IPS-18c (cell line): ENCODE results near the gene UNKL.
A peak's percentile ranks its signal among the peaks of the same experiment; 100 is the strongest.

ENCODE experiments used
- H3K4me3 ChIP-seq: 2 replicates; pipeline ENCODE4 v1.7.0; 2013; ENCODE audit warnings: low read depth, mild to moderate bottlenecking, low read length, moderate library complexity; ENCODE audit not compliant: insufficient read depth
- H3K9me3 ChIP-seq: one replicate; pipeline ENCODE4 v1.6.1; 2013; ENCODE audit warnings: mild to moderate bottlenecking, low read length, moderate library complexity; ENCODE audit not compliant: control insufficient read depth, insufficient read depth

UNKL gene

DNA sequence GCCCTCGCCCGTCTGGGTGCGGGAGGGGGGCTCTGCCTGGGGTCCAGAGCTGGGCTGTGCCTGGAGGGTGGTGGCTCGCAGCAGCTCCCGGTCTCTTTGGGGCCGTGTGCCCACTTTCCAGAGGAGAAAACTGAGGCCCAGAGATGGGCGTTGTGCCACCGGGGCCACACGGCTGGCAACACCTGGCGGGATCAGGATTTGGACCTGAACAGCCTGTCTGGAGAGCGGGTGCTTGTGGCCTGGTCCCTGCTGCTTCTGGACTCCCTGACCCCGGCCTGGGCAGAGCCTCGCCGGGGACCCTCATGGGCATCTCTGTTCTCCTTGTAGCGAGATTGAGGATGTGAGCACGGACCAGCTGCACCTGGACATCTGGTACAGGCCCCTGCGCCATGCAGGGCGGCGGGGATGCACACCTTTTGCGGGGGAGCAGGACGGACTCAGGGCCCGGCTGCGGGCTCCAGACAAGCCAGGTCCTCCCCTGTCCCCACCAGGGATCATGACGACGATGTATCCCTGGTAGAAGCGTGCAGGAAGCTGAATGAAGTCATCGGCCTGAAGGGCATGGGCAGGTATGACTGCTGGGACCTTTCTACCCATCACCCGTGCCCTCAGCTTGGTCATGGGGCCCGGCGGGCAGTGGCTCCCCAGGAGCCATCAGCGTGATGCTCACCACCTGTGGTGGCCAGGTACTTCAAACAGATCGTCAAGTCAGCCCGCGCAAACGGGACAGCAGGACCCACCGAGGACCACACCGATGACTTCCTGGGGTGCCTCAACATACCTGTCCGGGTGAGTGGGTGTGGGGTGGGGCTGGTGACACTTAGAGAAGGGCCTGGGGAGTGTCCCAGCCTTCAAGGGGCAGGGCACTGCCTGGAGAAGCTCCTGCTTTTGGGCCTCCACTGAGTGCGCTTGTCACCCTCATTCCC is 72.7 kb downstream of the UNKL start:
- Histone ChIP-seq H3K9me3 (no peaks in the 10 kb centered on the region), H3K4me3 (no peak overlapping the region)

DNA sequence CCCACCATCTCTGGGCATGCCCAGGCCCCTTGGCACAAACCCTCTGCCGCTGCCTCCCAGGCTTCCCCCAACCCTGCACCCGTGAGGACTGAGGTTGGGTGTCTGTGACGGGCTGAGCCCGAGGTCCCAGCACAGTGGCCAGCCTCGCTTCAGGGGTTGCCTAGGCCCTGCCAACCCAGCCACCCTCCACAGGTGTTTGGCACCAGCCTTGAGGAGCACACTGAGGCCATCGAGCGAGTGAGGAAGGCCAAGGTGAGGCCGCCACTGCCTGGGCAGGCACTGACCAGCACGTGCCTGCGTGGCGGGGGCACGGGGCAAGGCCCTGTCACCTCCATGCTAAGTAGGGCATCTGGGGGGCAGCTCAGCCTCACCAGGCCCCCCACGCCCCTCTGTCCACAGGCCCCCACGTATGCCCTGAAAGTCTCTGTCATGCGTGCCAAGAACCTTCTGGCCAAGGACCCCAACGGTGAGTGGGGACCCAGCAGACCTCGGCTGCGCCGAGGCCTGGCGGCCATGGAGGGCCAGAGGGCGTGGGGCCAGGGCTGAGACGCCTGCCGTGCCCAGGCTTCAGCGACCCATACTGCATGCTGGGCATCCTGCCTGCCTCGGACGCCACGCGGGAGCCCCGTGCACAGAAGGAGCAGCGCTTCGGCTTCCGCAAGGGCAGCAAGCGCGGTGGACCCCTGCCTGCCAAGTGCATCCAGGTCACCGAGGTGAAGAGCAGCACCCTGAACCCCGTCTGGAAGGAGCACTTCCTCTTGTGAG is 73.6 kb downstream of the UNKL start:
- H3K9me3 ChIP-seq = no peaks in the 10 kb centered on the region
- no peak overlapping the region for H3K4me3 ChIP-seq

DNA sequence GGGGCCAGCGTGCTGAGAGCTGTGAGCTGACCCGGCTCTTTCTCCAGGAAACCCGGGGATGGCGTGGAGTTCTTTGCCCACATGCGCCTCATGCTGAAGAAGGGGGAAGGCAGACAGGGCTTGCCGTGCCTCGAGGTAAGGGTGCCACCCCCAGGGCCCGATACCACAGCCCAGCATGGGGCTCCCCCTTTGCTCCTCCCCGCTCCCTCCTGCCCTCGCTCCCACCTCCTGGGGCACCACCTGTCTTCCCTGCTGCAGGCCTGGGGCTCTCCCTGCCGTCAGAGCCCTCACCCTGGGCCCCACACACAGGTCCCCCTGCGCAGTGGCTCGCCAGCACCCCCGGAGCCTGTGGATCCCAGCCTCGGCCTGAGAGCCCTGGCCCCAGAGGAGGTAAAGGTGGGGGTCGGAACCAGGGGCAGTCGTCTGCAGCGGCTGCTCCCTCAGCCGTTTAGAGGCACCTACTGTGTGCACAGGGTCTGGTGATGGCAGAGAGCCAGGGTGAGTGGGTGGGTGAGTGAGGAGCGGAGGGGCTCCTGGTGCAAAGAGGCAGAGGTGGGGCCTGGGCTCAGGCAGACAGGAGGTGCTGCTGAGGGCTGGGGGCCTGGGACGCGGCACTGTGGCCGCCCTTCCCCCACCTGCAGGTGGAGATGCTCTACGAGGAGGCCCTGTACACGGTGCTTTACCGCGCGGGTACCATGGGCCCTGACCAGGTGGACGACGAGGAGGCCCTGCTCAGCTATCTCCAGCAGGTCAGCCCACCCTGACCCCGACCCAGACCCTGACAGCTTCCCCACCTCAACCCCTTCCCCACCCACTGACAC is 75.4 kb downstream of the UNKL start:
- no peaks in the 10 kb centered on the region for H3K9me3 ChIP-seq

DNA sequence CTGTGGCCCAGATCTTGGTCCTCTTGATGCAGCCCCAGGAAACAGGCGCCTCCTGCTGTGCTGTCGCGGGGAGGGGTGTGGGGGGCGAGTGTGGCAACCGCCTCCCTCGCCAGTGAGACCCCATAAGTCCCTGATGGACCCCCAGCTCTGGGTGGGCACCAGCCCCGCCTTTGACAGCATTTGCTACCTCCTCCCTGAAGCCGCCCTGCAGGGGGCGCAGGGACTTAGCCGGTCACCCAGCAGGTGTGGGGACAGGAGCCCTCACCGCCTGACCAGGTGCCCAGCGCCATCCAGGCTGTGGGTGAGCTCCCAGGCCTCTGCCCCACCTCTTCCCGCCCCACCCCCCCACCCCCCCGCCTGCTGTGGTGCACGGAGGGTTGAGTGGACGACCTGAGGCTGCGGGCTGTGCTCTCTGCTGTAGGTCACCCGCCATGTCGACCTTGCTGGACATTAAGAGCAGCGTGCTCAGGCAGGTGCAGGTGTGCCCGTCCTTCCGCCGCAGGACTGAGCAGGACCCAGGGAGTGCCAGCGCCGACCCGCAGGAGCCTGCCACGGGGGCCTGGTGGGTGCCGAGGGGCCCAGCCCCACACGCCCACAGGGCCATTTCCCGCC is 76.3 kb downstream of the UNKL start:
- H3K4me3 ChIP-seq = no peak overlapping the region
- no peaks in the 10 kb centered on the region for H3K9me3 ChIP-seq

More for the DNA sequence above, 75.4 kb downstream of the UNKL start:
- H3K4me3 ChIP-seq = no peak overlapping the region

DNA sequence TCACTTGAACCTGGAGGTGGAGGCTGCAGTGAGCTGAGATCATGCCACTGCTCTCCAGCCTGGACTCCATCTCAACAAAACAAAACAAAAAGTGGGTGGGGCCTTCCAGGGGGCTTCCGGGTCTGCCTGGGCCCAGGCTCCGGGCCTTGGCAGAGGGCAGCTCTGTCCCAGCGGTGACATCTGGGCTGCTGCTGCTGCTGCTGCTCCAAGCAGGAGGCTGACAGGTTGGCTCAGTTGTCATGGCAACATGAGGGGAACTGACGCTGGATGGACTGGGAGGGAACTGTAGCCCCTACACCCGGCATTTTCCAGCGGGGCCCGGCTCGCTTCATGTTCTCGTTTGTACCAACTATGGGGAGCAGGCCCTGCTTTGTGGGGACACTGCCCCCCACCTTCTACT is 77.0 kb downstream of the UNKL start:
- Histone ChIP-seq H3K9me3 (no peaks in the 10 kb centered on the region), H3K4me3 (no peak overlapping the region)

DNA sequence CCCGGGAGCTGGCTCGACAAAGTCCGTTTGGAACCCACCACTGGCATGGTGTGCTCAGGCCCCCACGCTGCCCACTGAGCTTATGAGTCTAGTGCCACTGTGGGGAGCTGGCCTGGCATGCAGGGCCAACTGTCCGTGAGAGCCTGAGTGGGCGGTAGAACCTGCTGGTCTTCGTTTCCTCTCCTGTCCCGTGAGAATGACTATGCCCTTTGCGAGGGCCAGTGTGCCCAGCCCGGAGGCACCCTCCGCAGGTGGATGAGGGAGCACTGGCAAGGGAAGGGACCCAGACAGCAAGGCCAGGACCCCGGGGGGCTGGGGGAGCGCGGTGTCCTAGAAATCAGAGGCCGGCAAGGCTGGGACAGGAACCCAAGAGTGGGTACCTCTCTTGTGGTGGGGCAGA is 77.9 kb downstream of the UNKL start:
- H3K4me3 ChIP-seq = no peak overlapping the region

DNA sequence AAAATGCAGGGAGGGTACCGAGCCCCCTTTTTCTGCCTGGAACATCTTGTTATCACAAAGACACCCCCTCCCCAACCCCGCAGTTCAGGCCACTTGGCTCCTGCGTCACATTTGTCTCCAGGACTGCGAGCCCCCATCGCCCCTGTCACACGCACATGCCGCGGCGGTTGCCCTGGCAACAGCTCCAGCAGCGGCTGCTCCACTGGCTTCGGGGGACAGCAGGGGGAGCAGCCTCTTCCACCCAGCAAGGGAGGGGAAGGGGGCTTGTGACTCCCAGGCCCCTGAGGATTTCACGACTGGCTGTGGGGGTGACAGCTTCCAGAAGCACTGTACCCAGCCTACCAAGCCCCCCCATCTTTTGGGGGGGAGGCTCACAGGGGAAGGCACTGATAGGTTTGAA is 78.5 kb downstream of the UNKL start:
- Histone ChIP-seq H3K4me3 (no peak overlapping the region), H3K9me3 (no peaks in the 10 kb centered on the region)

More for the DNA sequence above, 77.9 kb downstream of the UNKL start:
- H3K9me3 ChIP-seq = no peaks in the 10 kb centered on the region

DNA sequence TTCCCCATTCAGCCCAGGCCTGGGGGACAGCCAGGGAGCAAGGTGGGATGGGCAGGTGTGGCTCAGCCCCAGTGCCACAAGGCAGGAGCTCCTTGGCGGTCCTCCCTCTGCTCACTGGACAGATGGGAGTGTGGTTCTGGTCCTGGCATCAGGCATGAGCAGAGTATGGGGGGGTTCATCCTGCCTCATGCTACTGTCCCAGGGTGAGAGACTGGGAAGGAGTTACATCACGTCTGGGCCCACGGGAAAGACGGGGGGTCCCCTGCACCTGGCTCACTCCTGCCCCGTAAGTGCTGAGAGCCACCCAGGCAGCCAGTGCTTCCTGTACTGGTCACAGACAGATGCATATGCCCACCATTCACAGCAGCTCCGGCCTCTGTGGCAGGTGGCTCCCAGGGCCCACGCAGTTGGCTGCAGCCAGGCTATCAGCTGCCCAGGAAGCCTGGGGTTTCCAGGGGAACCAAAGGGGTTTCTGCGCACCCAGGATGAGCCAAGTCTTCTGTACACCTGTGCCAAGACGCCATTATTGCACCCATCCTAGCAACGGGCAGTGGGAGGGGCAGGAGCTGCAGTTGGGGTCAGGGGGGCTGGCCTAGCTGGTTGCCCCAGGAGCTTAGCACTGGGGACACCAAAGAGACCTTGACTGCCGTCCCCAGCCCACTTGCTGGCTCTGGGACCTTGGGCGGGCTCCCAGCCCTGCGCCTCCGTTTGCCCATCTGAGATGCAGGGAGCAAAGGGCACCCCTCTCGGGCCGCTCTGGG is 79.1 kb downstream of the UNKL start:
- no peak overlapping the region for H3K4me3 ChIP-seq
- H3K9me3 ChIP-seq = no peaks in the 10 kb centered on the region

DNA sequence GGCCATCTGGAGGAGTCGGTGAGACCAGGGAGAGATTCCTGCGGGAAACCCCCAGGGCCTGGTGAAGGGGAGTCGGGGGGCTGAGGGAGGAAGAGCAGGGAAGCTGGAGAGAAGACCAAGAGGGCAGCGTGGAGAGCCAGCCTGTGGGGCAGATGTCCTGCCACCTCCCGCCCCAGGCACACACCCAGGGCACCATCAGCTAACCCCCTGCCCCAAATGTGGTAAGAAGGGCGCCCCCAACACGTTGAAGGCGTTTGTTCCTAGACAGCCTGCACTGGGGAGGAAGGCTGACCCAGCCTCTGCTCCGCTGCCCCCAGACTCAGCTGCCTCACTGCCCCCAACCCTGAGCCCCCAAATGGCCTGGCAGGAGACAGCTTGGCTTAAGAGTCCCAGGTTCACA is 79.8 kb downstream of the UNKL start:
- H3K4me3 ChIP-seq = no peak overlapping the region
- H3K9me3 ChIP-seq = peaks cover 2% of the 10 kb centered on the region

DNA sequence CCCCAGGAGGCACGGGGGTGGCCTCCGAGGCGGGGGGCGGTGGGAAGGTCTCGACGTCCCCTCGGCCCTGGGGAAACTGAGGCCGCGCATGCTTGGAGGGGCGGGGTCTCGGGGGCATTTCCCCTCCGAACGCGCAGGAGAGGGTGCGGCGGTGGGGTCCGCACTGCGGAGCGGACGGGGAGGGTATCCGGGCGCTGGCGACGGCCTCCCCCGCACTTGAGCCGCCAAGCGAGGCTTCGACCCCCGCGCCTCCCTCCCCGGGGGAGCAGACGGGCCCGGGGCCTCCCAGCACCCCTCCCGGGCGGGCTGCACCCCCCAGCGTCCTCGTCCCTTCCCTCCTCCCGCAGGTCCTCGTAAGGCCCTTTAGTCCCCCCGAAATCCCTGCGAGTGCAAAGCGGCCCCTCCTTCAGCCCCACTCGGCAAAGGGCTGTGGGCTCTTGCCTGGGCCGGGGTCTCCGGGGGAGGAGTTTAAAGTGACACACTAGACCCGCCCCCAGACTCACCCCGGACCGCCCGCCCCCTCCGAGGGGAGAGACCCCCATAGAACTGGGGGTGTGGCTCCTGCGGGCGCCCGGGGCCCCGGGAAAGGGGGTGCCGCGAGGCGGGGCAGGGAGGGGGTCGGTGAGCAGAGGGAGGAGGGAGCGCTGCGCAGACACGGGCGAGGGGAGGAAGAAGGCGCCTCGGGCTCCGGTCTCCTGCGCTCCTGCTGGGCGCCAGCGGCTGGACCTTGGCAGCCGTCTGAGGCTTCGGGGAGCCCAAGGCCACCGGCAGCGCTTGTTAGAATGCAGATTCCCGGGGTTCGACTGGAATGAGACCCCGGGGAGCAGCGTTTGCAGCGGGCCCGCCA is 80.4 kb downstream of the UNKL start:
- Histone ChIP-seq H3K9me3 (peaks cover 2% of the 10 kb centered on the region), H3K4me3 (peak overlapping the region; percentile 50)

DNA sequence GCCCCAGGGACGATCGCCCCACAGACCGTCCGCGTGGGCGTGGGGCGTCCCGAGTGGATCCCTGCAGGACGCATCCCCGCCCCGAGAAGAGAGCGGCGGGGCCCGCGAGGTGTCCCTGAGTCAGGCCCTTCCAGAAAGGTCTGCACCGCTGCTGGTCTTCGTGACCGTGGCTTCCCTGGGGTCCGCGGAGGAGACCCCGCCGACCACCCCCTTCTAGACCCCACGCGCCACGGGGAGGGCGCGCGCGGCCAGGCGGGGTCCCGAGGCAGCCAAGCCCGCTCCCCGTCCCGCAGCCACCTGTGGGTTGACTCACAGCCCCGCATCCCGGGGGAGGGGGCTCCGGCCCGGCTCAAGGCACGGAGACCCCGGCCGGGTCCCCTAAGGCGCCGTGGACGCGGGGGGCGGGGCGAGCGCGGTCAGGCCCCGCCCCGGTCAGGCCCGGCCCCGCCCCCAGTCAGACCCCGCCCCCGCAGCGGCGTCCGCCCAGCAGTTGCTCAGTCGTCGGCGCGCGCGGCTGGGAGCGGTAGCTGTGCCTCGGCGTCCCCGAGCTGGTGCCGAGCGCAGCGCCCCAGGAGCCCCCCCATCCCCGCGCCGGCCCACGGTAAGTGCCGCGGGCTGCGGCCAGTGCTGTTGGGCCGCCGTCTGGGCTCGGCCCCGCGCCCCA is 81.2 kb downstream of the UNKL start, which contains the start of gene BAIAP3:
TSS of gene BAIAP3 (plus strand) at position 497 of the 664 bp plus-strand sequence. CDS start 4,905 bp downstream, outside the sequence.
- Histone ChIP-seq H3K4me3 (peak within 1 kb of the TSS; percentile 50), H3K9me3 (peaks cover 2% of the 10 kb centered on the region)

DNA sequence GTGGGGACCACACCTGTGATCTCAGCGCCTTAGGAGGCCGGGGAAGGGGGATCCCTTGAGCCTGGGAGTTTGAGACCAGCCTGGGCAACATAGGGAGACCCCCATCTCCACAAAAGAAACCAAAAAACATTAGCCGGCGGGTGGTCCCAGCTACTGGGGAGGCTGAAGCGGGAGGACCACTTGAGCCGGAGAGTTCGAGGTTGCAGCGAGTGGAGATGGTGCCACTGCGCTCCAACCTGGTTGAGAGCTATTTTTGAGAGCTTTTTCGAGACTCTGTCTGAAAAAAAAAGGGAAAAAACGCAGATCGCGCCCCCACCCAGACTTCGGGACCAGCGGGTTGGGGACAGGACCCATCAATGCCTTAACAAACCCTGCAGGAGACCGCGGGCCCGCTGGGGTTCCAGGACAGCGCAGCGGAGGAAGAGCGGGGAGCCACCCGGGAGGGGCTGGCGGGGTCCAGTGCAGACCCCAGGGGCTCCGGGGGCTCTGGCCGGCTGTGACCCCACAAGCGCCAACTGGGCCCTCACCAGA is 81.8 kb downstream of the UNKL start:
- H3K9me3 ChIP-seq = peaks cover 2% of the 10 kb centered on the region

DNA sequence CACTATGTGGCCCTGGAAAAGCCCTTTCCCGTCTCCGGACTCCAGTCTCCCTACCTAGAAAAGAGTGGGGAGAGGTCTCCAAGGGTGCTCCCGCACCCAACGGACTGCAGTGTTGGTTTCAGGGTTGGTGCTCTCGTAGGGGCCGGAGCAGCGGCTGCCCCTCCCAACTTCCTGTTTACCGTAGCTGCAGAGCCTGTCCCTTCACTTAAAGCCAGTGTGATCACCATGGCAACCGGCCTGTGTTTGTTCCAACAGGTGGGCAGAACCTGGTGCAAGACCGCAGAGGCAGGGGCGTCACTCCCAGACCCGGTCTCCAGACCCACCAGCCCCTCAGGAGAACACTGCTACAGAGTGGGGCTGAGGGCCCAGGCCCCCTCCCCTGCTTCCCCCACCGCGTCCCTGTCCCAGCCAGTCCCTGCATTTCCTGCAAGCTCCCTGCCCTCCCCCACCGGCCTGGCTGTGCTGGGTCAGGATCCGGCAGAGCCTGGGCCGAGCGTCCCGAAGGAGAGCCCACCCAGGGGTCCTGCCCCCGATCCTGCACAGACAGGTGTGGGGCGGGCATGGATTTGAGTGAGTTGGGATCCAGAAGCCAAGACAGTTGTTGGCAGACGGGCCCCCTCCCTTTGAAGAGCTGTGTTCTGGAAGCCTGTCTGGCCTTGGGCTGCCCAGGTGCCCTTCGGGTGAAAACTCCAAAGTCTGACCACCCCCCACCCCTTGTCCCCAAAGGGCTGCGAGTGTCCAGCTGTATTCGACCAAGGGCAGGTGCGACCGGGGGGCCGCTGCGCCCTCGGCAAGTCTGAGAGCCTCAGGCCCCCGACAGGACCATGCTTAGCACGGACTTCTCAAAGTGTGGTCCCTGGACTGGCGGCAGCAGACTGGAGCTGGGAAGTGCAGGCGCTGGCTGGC is 82.5 kb downstream of the UNKL start:
- peak overlapping the region; percentile 30 for H3K4me3 ChIP-seq
- H3K9me3 ChIP-seq = peaks cover 2% of the 10 kb centered on the region

More for the DNA sequence above, 81.8 kb downstream of the UNKL start:
- peak overlapping the region; percentile 49; the same call in 1 of the 2 replicates for H3K4me3 ChIP-seq
